Measurements from ENCODE around the gene CFAP141. TPM values are rescaled to one million over a fixed set of nuclear protein-coding genes. Genes with fewer than 3 reads are reported as not detected.

Gene CFAP141
- polyA plus RNA-seq, 1 donor from 2014 or later: not detected

GRCh38 chr1:154223621-154224020 is 17.5 kb upstream of the CFAP141 start:
- Histone ChIP-seq H2AFZ (ENCODE audit: low read depth, low read length) (no peak overlapping the region), H3K9me2 (ENCODE audit: insufficient read depth, low read length) (no peaks in the 10 kb centered on the region), H3K27ac (ENCODE audit: low read length) (no peak overlapping the region), H3K79me2 (replicated peaks; ENCODE audit: insufficient read depth, low read length) (peaks cover 74% of the 10 kb centered on the region), H3K9ac (ENCODE audit: low read length) (no peak overlapping the region), H3K36me3 (ENCODE audit: insufficient read depth, low read length) (peaks cover 2% of the 10 kb centered on the region), H3K4me2 (ENCODE audit: low read length) (no peak overlapping the region), H4K20me1 (ENCODE audit: insufficient read depth) (no peaks in the 10 kb centered on the region), H3K9me3 (ENCODE audit: low read length) (no peaks in the 10 kb centered on the region), H3K27me3 (ENCODE audit: insufficient read depth, low read depth, low read length) (no peaks in the 10 kb centered on the region), H3K4me3 (ENCODE audit: low read length) (peak overlapping the region; percentile 76), H3F3A (ENCODE audit: insufficient read depth, low read length, poor library complexity, severe bottlenecking) (peaks cover 8% of the 10 kb centered on the region)
- no peak for TF ChIP-seq TAF1 (IDR thresholded peaks at IDR 0.05; ENCODE audit: low read depth)
- no peak for TF ChIP-seq CTCF (IDR thresholded peaks at IDR 0.05; ENCODE audit: poor library complexity, severe bottlenecking)

- H4K20me1 ChIP-seq (ENCODE audit: insufficient read depth): no peaks in the 10 kb centered on the region
- TF ChIP-seq POLR2AphosphoS5 (IDR thresholded peaks at IDR 0.05) (no peak), SMC3 (conservative IDR thresholded peaks at IDR 0.05; ENCODE audit: poor library complexity) (no peak), CTCF (IDR thresholded peaks at IDR 0.05; ENCODE audit: poor library complexity, severe bottlenecking) (no peak), EP300 (conservative IDR thresholded peaks at IDR 0.05; ENCODE audit: poor library complexity, severe bottlenecking) (no peak), EZH2 (IDR thresholded peaks at IDR 0.05; ENCODE audit: borderline replicate concordance, insufficient read depth, low read length, poor library complexity, severe bottlenecking) (no peak), TAF1 (IDR thresholded peaks at IDR 0.05; ENCODE audit: low read depth) (no peak), MXI1 (conservative IDR thresholded peaks at IDR 0.05; ENCODE audit: poor library complexity, severe bottlenecking) (no peak), REST (IDR thresholded peaks at IDR 0.05; ENCODE audit: borderline replicate concordance) (no peak), RAD21 (conservative IDR thresholded peaks at IDR 0.05) (no peak)
- H3K27ac ChIP-seq (ENCODE audit: low read length): peak overlapping the region; percentile 97
- H3K9ac ChIP-seq (ENCODE audit: low read length): no peak overlapping the region
- H3F3A ChIP-seq (ENCODE audit: insufficient read depth, low read length, poor library complexity, severe bottlenecking): peaks cover 8% of the 10 kb centered on the region
- H3K27me3 ChIP-seq (ENCODE audit: insufficient read depth, low read depth, low read length): no peaks in the 10 kb centered on the region
- peak overlapping the region; percentile 78 for H3K4me2 ChIP-seq (ENCODE audit: low read length)
- H3K9me3 ChIP-seq (ENCODE audit: low read length): no peaks in the 10 kb centered on the region
- no peaks in the 10 kb centered on the region for H3K9me2 ChIP-seq (ENCODE audit: insufficient read depth, low read length)
- H3K79me2 ChIP-seq (replicated peaks; ENCODE audit: insufficient read depth, low read length): peaks cover 79% of the 10 kb centered on the region
- H2AFZ ChIP-seq (ENCODE audit: low read depth, low read length): no peak overlapping the region
- H3K36me3 ChIP-seq (ENCODE audit: insufficient read depth, low read length): no peaks in the 10 kb centered on the region
- H3K4me3 ChIP-seq (ENCODE audit: low read length): peak overlapping the region; percentile 76
Measured at GRCh38 chr1:154222918-154223317, 16.8 kb upstream of the CFAP141 start.
